A549 (cell line): ENCODE results near the gene TMTC2. TPM values are rescaled to one million over a fixed set of nuclear protein-coding genes. Genes with fewer than 3 reads are reported as not detected.

Experiments used
- ATAC-seq, 2 experiments: fragments of 200-7000 bp in 1 of 2; fragments of >200 bp in 1 of 2; cut with Nextera tagmentation in 1 of 2; cut with Tn5 transposase in 1 of 2; 3 replicates each; pipeline versions ENCODE4 v1.8.0 to v1.9.1; 2018 to 2020; ENCODE audit warnings: mild to moderate bottlenecking in 1 of 2, moderate library complexity in 1 of 2
- CTCF ChIA-PET: fragments of 300-600 bp; sonication (Branson Sonifier 250); formaldehyde crosslinking; extraction: SDS; loops from one replicate; lab custom pipeline; 2021; ENCODE audit warnings: antibody characterized with exemption, inconsistent platforms; lab: Yijun Ruan, JAX
- POLR2A ChIA-PET: fragments of 350-600 bp; formaldehyde crosslinking; extraction: SDS; loops from one replicate; lab custom pipeline; 2021; ENCODE audit warnings: antibody characterized with exemption, inconsistent platforms; lab: Yijun Ruan, JAX
- DNase-seq, 2 experiments: peaks; one replicate each; pipeline versions ENCODE4 v3.0.0 to v3.0.0-alpha.2; 2011 to 2016; ENCODE audit warnings: low read depth in 1 of 2, low spot score in 1 of 2
- FAIRE-seq: peaks from 2 replicates; lab custom pipeline; 2011; peaks lifted over from hg19 to GRCh38; lab: Jason Lieb, UNC
- H3K27ac ChIP-seq, 2 experiments: fragments of >200 bp; sonication (Bioruptor Twin); formaldehyde crosslinking; 3 replicates each; pipeline ENCODE4 v1.5.1; 2016 to 2017
- H3K4me1 ChIP-seq: fragments of >200 bp; sonication (Bioruptor Twin); formaldehyde crosslinking; 3 replicates; pipeline ENCODE4 v1.6.1; 2016
- H3K4me2 ChIP-seq: fragments of >200 bp; sonication (Bioruptor Twin); formaldehyde crosslinking; 3 replicates; pipeline ENCODE4 v1.6.1; 2016
- H3K4me3 ChIP-seq: fragments of >200 bp; sonication (Bioruptor Twin); formaldehyde crosslinking; 3 replicates; pipeline ENCODE4 v1.5.1; 2016
- H3K9me3 ChIP-seq: fragments of >200 bp; sonication (Bioruptor Twin); formaldehyde crosslinking; 3 replicates; pipeline ENCODE4 v1.6.1; 2016
- CBX2 ChIP-seq: fragments of 200-600 bp; sonication (generic); IDR thresholded peaks from 2 replicates; pipeline ENCODE4 v1.6.1; 2016; ENCODE audit warnings: low read depth, mild to moderate bottlenecking, borderline replicate concordance
- CBX8 ChIP-seq: fragments of 200-600 bp; sonication (generic); IDR thresholded peaks from 2 replicates; pipeline ENCODE4 v1.6.1; 2016
- CEBPB ChIP-seq, 2 experiments: fragments of >200 bp in 1 of 2; sonication (Bioruptor Twin) in 1 of 2; formaldehyde crosslinking in 1 of 2; IDR thresholded peaks; 2 replicates each; pipeline ENCODE4 v1.6.1; 2012 to 2016
- CHD2 ChIP-seq: fragments of 150-350 bp; IDR thresholded peaks from 2 replicates; pipeline ENCODE4 v1.6.1; 2014; ENCODE audit warnings: low read length; ENCODE audit not compliant: partially characterized antibody
- EHMT2 ChIP-seq: fragments of 200-600 bp; sonication (generic); IDR thresholded peaks from 2 replicates; pipeline ENCODE4 v1.6.1; 2016; ENCODE audit warnings: antibody characterized with exemption, low read depth, mild to moderate bottlenecking, moderate library complexity
- EP300 ChIP-seq, 2 experiments: fragments of >200 bp; sonication (Bioruptor Twin); formaldehyde crosslinking; IDR thresholded peaks; 2 replicates in 1 of 2; 3 replicates in 1 of 2; pipeline ENCODE4 v1.6.1; 2016 to 2017
- FOSL2 ChIP-seq, 2 experiments: fragments of 450-650 bp in 1 of 2; fragments of >200 bp in 1 of 2; sonication (Bioruptor Twin) in 1 of 2; formaldehyde crosslinking; IDR thresholded peaks; 2 replicates each; pipeline versions ENCODE4 v1.5.0 to v1.6.1; 2016 to 2020; ENCODE audit warnings: mild to moderate bottlenecking in 1 of 2, moderate library complexity in 1 of 2
- FOXS1 ChIP-seq: fragments of 250-450 bp; sonication (Bioruptor Pico); IDR thresholded peaks from 2 replicates; pipeline ENCODE4 v1.5.0; 2020; ENCODE audit warnings: mild to moderate bottlenecking, moderate library complexity
- HEYL ChIP-seq: fragments of 250-450 bp; sonication (Bioruptor Pico); IDR thresholded peaks from 2 replicates; pipeline ENCODE4 v1.8.0; 2021; ENCODE audit warnings: mild to moderate bottlenecking, moderate library complexity
- JUN ChIP-seq, 2 experiments: fragments of >200 bp; sonication (Bioruptor Twin); formaldehyde crosslinking; IDR thresholded peaks; 2 replicates in 1 of 2; 3 replicates in 1 of 2; pipeline ENCODE4 v1.6.1; 2016 to 2017
- KDM1A ChIP-seq: fragments of 200-600 bp; sonication (generic); IDR thresholded peaks from 2 replicates; pipeline ENCODE4 v1.6.1; 2016; ENCODE audit warnings: low read depth, mild to moderate bottlenecking
- MAZ ChIP-seq: fragments of 150-350 bp; IDR thresholded peaks from 2 replicates; pipeline ENCODE4 v1.6.1; 2014; ENCODE audit warnings: antibody characterized with exemption, low read depth, low read length, borderline replicate concordance
- MYC ChIP-seq: IDR thresholded peaks from 2 replicates; pipeline ENCODE4 v1.6.1; 2012; ENCODE audit warnings: mild to moderate bottlenecking, inconsistent platforms, low read length, improper control_type of control experiment, borderline replicate concordance
- NFE2L2 ChIP-seq: fragments of 150-350 bp; conservative IDR thresholded peaks from 2 replicates; pipeline ENCODE4 v1.6.1; 2014; ENCODE audit warnings: low read length
- NPAS2 ChIP-seq: fragments of 250-450 bp; sonication (Bioruptor Pico); IDR thresholded peaks from 2 replicates; pipeline ENCODE4 v1.8.0; 2022; ENCODE audit warnings: mild to moderate bottlenecking, moderate library complexity, borderline replicate concordance
- RAD21 ChIP-seq, 2 experiments: fragments of >200 bp in 1 of 2; sonication (Bioruptor Twin) in 1 of 2; formaldehyde crosslinking in 1 of 2; IDR thresholded peaks in 1 of 2; conservative IDR thresholded peaks in 1 of 2; 2 replicates in 1 of 2; 3 replicates in 1 of 2; pipeline ENCODE4 v1.6.1; 2012 to 2018; ENCODE audit warnings: inconsistent platforms in 1 of 2
- RFX5 ChIP-seq: fragments of 450-650 bp; IDR thresholded peaks from 2 replicates; pipeline ENCODE4 v1.7.1; 2014; ENCODE audit warnings: antibody characterized with exemption, mild to moderate bottlenecking, moderate library complexity
- RNF2 ChIP-seq: fragments of 200-600 bp; sonication (generic); IDR thresholded peaks from 2 replicates; pipeline ENCODE4 v1.6.1; 2016; ENCODE audit warnings: low read depth, mild to moderate bottlenecking, antibody characterized with exemption, moderate library complexity, borderline replicate concordance
- ZNF302 ChIP-seq: fragments of 250-450 bp; sonication (Bioruptor Pico); IDR thresholded peaks from 2 replicates; pipeline ENCODE4 v1.9.0; 2021; ENCODE audit warnings: inconsistent platforms, mild to moderate bottlenecking, moderate library complexity
- ZSCAN20 ChIP-seq: fragments of 250-450 bp; sonication (Bioruptor Pico); IDR thresholded peaks from 2 replicates; pipeline ENCODE4 v1.8.0; 2022; ENCODE audit warnings: mild to moderate bottlenecking, moderate library complexity
- WGBS: methylation state at CpG from one replicate; pipeline ENCODE4 v1.1.6; 2017; ENCODE audit errors: missing lambda C conversion rate; 5-methylcytosine and 5-hydroxymethylcytosine counted together
- polyA plus RNA-seq, 4 experiments: library from polyadenylated mRNA; depleted of rRNA in 3 of 4; stranded (reverse); fragments of >200 nt; fragmentation: RNase III in 1 of 4; extraction: RNeasy Plus Mini Kit Qiagen cat#74134 plus additional on column Dnase treatment in 1 of 4; gene quantifications; 2 replicates in 3 of 4; 3 replicates in 1 of 4; pipeline ENCODE4 v1.2.3, GENCODE V29; 2011 to 2017
- TF ChIP-seq, protein P1 (sequence below): IDR thresholded peaks from 2 replicates; pipeline ENCODE4 v1.6.1; 2012; ENCODE audit warnings: low read depth, borderline replicate concordance
- TF ChIP-seq, protein P2 (sequence below): IDR thresholded peaks from 2 replicates; pipeline ENCODE4 v1.6.1; 2012
- TF ChIP-seq, protein P3 (sequence below): IDR thresholded peaks from 2 replicates; pipeline ENCODE4 v1.6.1; 2012
- TF ChIP-seq, protein P4 (sequence below): fragments of >200 bp; sonication (Bioruptor Twin); formaldehyde crosslinking; IDR thresholded peaks from 2 replicates; pipeline ENCODE4 v1.6.1; 2016
- TF ChIP-seq, protein P5 (sequence below): fragments of 150-350 bp; IDR thresholded peaks from 2 replicates; pipeline ENCODE4 v1.6.1; 2014; ENCODE audit warnings: low read depth, mild to moderate bottlenecking, low read length

The TMTC2 gene
- polyA plus RNA-seq, 2 of the 4 experiments (the other 2 are of a cell fraction), result 1.8 to 5.3 TPM

DNA sequence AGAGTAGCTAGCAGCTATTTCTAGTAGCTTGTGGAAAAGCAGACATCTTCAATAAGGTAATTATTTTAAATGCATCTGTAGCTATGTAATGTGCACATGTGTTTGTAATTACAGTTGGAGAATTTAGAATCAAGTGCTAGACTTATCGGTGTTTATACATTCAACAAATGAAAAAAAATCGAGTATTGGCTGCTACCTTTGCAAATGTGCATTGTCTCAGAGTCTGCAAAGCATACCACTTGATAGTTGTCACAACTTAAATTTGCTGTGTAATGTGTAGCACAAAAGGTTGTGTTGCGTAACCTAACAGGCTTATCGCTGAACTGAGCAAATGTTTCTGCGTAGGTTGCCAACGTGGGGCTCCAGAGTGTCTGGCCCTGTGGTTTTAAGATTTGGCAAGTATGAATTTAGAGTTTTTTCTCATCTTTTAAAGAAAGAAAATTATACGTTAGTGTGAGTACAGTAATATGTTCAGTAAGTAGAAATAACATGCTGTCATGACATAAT is 44.3 kb downstream of the TMTC2 start:
- Histone ChIP-seq H3K9me3 (no peaks in the 10 kb centered on the region), H3K4me2 (no peak overlapping the region), H3K4me3 (no peak overlapping the region), H3K27ac (no peak overlapping the region), H3K4me1 (no peaks in the 10 kb centered on the region)
- CTCF ChIA-PET, result interaction anchor here (1.2 kb wide), 1 partner anchor 22 kb away, joined by 4 read pairs; no protein-coding TSS in a partner anchor
- POLR2A ChIA-PET, result no interaction called here
- no peak for TF ChIP-seq FOXS1 (CRISPR knock-in tag)
- no peak for TF ChIP-seq CBX8
- peak; percentile 41 to 49; a peak in 2 of 4 replicates for TF ChIP-seq CEBPB (IDR thresholded peaks at IDR 0.05)
- no peak for TF ChIP-seq ZSCAN20 (CRISPR knock-in tag)
- FAIRE-seq (no peak), DNase-seq (no peak), ATAC-seq (no peak)
- WGBS, result 77% methylated on average over 7 of the region's 7 CpGs

DNA sequence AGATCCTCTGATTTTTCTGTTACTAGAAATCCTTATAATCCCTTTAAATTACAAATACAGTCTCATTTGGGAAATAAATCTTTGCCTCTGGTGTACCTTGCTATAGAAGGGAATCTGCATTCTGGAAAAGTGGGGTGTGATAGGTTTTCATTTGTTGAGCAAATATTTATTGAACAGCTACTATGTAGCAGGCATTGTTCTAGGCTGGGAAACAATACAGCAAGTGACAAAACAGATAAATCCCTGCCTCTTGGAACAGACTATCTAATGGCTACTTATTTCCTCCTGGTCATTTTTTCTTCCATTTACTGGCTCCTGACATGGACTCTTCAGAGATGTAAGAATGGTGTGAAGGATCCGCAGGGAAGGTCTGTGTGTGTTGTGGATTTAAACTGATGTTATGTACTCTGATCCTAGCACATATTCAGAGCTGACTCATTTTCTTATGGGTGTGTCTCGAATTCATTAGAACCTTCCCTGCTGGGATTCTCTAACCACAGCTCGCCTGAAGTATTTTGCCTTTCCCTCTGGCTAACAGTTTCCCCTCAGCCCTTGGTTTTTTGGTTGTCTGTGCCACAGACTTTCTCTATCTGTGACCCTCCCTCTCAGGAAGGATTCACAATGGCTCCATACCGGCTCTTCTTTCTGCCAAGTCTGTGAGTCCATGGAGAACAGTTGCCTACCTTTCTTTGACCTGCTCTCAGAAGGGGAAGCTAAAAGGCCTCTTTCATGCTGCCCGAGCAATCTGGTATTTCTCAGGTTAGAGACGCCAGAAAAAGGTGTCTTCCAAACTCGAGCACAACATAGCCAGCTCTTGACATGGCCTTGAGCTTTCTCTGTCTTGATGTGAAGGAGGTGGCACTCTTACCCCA is 53.7 kb downstream of the TMTC2 start:
- H3K4me1 ChIP-seq, result peaks cover 18% of the 10 kb centered on the region
- POLR2A ChIA-PET, result no interaction called here
- H3K4me3 ChIP-seq, result no peak overlapping the region
- CTCF ChIA-PET, result interaction anchor here (1.0 to 1.6 kb wide), 2 partner anchors 12 to 118 kb away, joined by 3 read pairs; no protein-coding TSS in a partner anchor
- H3K4me2 ChIP-seq, result peak overlapping the region; percentile 57
- peak; percentile 98 for FAIRE-seq
- DNase-seq, result peak; percentile 48 to 72
- H3K27ac ChIP-seq, result peak overlapping the region; percentile 57 to 77
- ATAC-seq, result peak; percentile 89 to 95; a peak in 5 of 6 replicates
- H3K9me3 ChIP-seq, result no peaks in the 10 kb centered on the region
- WGBS, result 24% methylated on average over 7 of the region's 7 CpGs
- TF ChIP-seq MAZ (no peak), CEBPB (IDR thresholded peaks at IDR 0.05) (no peak), MYC (no peak), FOSL2 (IDR thresholded peaks at IDR 0.05) (no peak), FOSL2 (CRISPR knock-in tag; IDR thresholded peaks at IDR 0.05) (no peak), EP300 (IDR thresholded peaks at IDR 0.05) (no peak)
- TF ChIP-seq, protein P1, sequence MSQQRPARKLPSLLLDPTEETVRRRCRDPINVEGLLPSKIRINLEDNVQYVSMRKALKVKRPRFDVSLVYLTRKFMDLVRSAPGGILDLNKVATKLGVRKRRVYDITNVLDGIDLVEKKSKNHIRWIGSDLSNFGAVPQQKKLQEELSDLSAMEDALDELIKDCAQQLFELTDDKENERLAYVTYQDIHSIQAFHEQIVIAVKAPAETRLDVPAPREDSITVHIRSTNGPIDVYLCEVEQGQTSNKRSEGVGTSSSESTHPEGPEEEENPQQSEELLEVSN, result no peak
- TF ChIP-seq, protein P2, sequence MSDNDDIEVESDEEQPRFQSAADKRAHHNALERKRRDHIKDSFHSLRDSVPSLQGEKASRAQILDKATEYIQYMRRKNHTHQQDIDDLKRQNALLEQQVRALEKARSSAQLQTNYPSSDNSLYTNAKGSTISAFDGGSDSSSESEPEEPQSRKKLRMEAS, result no peak

DNA sequence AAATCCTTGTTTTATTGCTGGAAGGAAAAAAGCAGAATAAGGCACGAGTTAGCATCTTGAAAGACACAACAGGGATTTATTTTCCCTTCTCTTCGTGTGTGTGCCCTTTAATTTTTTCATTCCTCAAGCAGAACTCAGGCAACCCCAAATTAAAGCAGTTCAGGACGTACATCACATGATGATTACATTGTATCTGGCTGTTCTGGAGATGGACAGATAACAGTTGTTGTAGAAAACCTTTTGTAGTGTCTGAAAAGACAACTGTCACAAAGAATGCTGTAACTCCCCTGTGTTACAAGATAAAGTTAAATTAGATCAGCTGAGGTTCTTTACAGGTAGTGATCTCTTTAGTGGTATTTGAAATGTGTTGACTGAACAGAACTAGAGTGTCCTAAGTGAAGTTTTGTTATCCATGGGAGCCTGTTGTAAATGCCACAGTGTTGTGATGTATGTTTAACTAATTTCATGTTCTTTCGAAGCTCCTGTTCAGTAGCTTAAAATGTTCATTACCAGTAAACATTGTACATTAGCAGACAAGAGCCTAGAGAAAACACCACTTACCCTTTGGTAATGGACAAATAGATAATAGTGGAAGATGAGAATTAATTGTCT is 58.5 kb downstream of the TMTC2 start:
- no peak for DNase-seq
- WGBS, result 42% methylated on average over 4 of the region's 4 CpGs
- H3K4me1 ChIP-seq, result peaks cover 9% of the 10 kb centered on the region
- H3K4me2 ChIP-seq, result no peak overlapping the region
- CTCF ChIA-PET, result interaction anchor here (2.0 kb wide), 1 partner anchor 59 kb away, joined by 7 read pairs; no protein-coding TSS in a partner anchor
- FAIRE-seq, result peak; percentile 7
- H3K9me3 ChIP-seq, result no peaks in the 10 kb centered on the region
- H3K4me3 ChIP-seq, result no peak overlapping the region
- POLR2A ChIA-PET, result no interaction called here
- no peak overlapping the region; a peak in 1 of 6 replicates for H3K27ac ChIP-seq
- ATAC-seq, result no peak
- TF ChIP-seq FOSL2 (IDR thresholded peaks at IDR 0.05) (no peak), FOSL2 (CRISPR knock-in tag; IDR thresholded peaks at IDR 0.05) (no peak), CBX8 (no peak), NFE2L2 (no peak), KDM1A (no peak), RAD21 (conservative IDR thresholded peaks at IDR 0.05 in 1 of 2, IDR thresholded peaks at IDR 0.05 in 1 of 2) (no peak), CEBPB (IDR thresholded peaks at IDR 0.05) (no peak), CBX2 (no peak), ZNF302 (no peak), RFX5 (no peak), EHMT2 (no peak), NPAS2 (CRISPR knock-in tag) (no peak), CHD2 (no peak), JUN (IDR thresholded peaks at IDR 0.05) (no peak), HEYL (CRISPR knock-in tag) (no peak), RNF2 (no peak)
- TF ChIP-seq, protein P3, sequence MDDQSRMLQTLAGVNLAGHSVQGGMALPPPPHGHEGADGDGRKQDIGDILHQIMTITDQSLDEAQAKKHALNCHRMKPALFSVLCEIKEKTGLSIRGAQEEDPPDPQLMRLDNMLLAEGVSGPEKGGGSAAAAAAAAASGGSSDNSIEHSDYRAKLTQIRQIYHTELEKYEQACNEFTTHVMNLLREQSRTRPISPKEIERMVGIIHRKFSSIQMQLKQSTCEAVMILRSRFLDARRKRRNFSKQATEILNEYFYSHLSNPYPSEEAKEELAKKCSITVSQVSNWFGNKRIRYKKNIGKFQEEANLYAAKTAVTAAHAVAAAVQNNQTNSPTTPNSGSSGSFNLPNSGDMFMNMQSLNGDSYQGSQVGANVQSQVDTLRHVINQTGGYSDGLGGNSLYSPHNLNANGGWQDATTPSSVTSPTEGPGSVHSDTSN, result no peak
- TF ChIP-seq, protein P4, sequence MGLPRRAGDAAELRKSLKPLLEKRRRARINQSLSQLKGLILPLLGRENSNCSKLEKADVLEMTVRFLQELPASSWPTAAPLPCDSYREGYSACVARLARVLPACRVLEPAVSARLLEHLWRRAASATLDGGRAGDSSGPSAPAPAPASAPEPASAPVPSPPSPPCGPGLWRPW, result no peak
- TF ChIP-seq, protein P5, sequence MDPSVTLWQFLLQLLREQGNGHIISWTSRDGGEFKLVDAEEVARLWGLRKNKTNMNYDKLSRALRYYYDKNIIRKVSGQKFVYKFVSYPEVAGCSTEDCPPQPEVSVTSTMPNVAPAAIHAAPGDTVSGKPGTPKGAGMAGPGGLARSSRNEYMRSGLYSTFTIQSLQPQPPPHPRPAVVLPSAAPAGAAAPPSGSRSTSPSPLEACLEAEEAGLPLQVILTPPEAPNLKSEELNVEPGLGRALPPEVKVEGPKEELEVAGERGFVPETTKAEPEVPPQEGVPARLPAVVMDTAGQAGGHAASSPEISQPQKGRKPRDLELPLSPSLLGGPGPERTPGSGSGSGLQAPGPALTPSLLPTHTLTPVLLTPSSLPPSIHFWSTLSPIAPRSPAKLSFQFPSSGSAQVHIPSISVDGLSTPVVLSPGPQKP, result no peak
